ENCODE results near the gene MTURN.

The MTURN gene

GRCh38 chr7:30144657-30145306, 10.0 kb downstream of the MTURN start:
- TF ChIP-seq, protein P1, sequence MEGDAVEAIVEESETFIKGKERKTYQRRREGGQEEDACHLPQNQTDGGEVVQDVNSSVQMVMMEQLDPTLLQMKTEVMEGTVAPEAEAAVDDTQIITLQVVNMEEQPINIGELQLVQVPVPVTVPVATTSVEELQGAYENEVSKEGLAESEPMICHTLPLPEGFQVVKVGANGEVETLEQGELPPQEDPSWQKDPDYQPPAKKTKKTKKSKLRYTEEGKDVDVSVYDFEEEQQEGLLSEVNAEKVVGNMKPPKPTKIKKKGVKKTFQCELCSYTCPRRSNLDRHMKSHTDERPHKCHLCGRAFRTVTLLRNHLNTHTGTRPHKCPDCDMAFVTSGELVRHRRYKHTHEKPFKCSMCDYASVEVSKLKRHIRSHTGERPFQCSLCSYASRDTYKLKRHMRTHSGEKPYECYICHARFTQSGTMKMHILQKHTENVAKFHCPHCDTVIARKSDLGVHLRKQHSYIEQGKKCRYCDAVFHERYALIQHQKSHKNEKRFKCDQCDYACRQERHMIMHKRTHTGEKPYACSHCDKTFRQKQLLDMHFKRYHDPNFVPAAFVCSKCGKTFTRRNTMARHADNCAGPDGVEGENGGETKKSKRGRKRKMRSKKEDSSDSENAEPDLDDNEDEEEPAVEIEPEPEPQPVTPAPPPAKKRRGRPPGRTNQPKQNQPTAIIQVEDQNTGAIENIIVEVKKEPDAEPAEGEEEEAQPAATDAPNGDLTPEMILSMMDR (IDR thresholded peaks at IDR 0.05): no peak

DNA sequence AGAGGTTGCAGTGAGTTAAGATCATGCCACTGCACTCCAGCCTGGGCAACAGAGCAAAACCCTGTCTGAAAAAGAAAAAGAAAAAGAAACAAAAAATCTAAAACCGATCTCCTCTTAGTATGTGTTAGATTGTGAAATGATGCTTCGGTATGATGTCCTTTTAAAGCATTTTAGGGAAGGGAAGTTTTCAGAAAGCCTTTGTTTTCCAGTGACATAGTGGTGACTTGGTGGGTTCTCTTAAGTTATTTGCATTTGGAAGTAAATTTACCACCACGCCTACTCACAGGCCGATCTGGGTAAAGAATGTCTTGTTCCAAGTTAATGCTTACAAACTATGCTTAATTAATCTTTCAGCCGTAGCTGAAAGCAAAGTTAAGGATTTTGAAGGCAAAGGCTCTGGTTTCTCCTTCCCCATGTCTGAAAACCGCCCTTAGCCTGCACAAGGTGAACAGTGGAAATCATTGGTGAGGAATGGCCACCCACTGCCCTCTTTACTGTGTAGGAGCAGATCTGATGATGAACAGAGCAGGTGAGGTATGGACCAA, 10.7 kb downstream of the MTURN start:
- TF ChIP-seq, protein P1 (IDR thresholded peaks at IDR 0.05): no peak
- Histone ChIP-seq H3K9me3 (no peaks in the 10 kb centered on the region), H3K27ac (no peak overlapping the region), H3K4me3 (ENCODE audit: low read depth in 1 of 2, low read length in 1 of 2) (no peak overlapping the region), H3K36me3 (peaks cover 8% of the 10 kb centered on the region), H3K27me3 (no peaks in the 10 kb centered on the region), H3K4me1 (ENCODE audit: control insufficient read depth in 1 of 2, insufficient read depth in 1 of 2, low read depth in 1 of 2, low read length in 1 of 2) (peaks cover 13 to 19% of the 10 kb centered on the region in 2 experiments)

More at GRCh38 chr7:30144657-30145306, 10.0 kb downstream of the MTURN start:
- peaks cover 13 to 17% of the 10 kb centered on the region in 2 experiments for H3K4me1 ChIP-seq (ENCODE audit: control insufficient read depth in 1 of 2, insufficient read depth in 1 of 2, low read depth in 1 of 2, low read length in 1 of 2)
- peaks cover 4% of the 10 kb centered on the region for H3K36me3 ChIP-seq
- no peak overlapping the region for H3K4me3 ChIP-seq (ENCODE audit: low read depth in 1 of 2, low read length in 1 of 2)
- H3K27ac ChIP-seq: no peak overlapping the region
- H3K9me3 ChIP-seq: no peaks in the 10 kb centered on the region
- H3K27me3 ChIP-seq: no peaks in the 10 kb centered on the region

GRCh38 chr7:30146127-30146612, 11.4 kb downstream of the MTURN start:
- Histone ChIP-seq H3K4me3 (ENCODE audit: low read depth in 1 of 2, low read length in 1 of 2) (no peak overlapping the region), H3K27me3 (no peaks in the 10 kb centered on the region), H3K4me1 (ENCODE audit: control insufficient read depth in 1 of 2, insufficient read depth in 1 of 2, low read depth in 1 of 2, low read length in 1 of 2) (peaks cover 13 to 19% of the 10 kb centered on the region in 2 experiments), H3K27ac (no peak overlapping the region), H3K9me3 (no peaks in the 10 kb centered on the region), H3K36me3 (peaks cover 13% of the 10 kb centered on the region)
- TF ChIP-seq, protein P1 (IDR thresholded peaks at IDR 0.05): no peak

- H3K27ac ChIP-seq: no peak overlapping the region
- TF ChIP-seq, protein P1 (IDR thresholded peaks at IDR 0.05): no peak
- peaks cover 15% of the 10 kb centered on the region for H3K36me3 ChIP-seq
- no peaks in the 10 kb centered on the region for H3K9me3 ChIP-seq
- peaks cover 13 to 19% of the 10 kb centered on the region in 2 experiments for H3K4me1 ChIP-seq (ENCODE audit: control insufficient read depth in 1 of 2, insufficient read depth in 1 of 2, low read depth in 1 of 2, low read length in 1 of 2)
- no peak overlapping the region for H3K4me3 ChIP-seq (ENCODE audit: low read depth in 1 of 2, low read length in 1 of 2)
- H3K27me3 ChIP-seq: no peaks in the 10 kb centered on the region
Measured at GRCh38 chr7:30147223-30147622, 12.4 kb downstream of the MTURN start.

- no peak overlapping the region for H3K27ac ChIP-seq
- no peaks in the 10 kb centered on the region for H3K27me3 ChIP-seq
- TF ChIP-seq, protein P1 (IDR thresholded peaks at IDR 0.05): no peak
- H3K36me3 ChIP-seq: peaks cover 21% of the 10 kb centered on the region
- no peak overlapping the region for H3K4me3 ChIP-seq (ENCODE audit: low read depth in 1 of 2, low read length in 1 of 2)
- H3K4me1 ChIP-seq (ENCODE audit: control insufficient read depth in 1 of 2, insufficient read depth in 1 of 2, low read depth in 1 of 2, low read length in 1 of 2): peaks cover 13 to 19% of the 10 kb centered on the region in 2 experiments
- no peaks in the 10 kb centered on the region for H3K9me3 ChIP-seq
Measured at GRCh38 chr7:30147785-30148184, 13.0 kb downstream of the MTURN start.

All from neutrophil (primary cell).